ENCODE data around the gene C19orf44.

C19orf44 gene

DNA sequence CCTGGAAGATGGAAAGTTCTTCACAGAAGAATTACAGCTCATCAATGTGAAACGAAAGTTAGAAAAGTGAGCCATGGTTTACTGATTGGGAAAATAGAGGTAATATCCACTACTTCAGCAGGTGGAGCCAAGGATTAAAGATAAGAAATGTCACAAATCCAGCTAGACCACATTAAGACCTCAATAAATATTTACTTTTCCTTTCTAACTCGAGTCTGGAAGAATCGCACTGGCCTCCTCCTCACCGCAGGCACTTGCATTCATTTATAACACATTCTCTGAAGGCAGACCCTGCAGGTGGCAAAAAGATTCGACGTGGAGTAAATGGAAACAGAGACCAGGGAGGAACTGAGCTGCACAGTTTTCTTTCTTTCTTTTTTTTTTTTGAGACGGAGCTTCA lies 68.6 kb downstream of the C19orf44 start:
- H3K4me1 ChIP-seq (ENCODE audit: control insufficient read depth, low read length), result no peaks in the 10 kb centered on the region
- H3K27me3 ChIP-seq (ENCODE audit: control insufficient read depth, low read length), result no peaks in the 10 kb centered on the region
- H3K9me2 ChIP-seq (replicated peaks; ENCODE audit: control insufficient read depth, low read length), result no peaks in the 10 kb centered on the region
- H3K27ac ChIP-seq (ENCODE audit: low read depth, low read length), result no peak overlapping the region
- H3K36me3 ChIP-seq (ENCODE audit: control insufficient read depth, low read length), result peaks cover 79% of the 10 kb centered on the region
- TF ChIP-seq EZH2phosphoT487 (IDR thresholded peaks at IDR 0.05; ENCODE audit: borderline replicate concordance, low read length), result no peak
- TF ChIP-seq, protein P1, sequence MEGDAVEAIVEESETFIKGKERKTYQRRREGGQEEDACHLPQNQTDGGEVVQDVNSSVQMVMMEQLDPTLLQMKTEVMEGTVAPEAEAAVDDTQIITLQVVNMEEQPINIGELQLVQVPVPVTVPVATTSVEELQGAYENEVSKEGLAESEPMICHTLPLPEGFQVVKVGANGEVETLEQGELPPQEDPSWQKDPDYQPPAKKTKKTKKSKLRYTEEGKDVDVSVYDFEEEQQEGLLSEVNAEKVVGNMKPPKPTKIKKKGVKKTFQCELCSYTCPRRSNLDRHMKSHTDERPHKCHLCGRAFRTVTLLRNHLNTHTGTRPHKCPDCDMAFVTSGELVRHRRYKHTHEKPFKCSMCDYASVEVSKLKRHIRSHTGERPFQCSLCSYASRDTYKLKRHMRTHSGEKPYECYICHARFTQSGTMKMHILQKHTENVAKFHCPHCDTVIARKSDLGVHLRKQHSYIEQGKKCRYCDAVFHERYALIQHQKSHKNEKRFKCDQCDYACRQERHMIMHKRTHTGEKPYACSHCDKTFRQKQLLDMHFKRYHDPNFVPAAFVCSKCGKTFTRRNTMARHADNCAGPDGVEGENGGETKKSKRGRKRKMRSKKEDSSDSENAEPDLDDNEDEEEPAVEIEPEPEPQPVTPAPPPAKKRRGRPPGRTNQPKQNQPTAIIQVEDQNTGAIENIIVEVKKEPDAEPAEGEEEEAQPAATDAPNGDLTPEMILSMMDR (IDR thresholded peaks at IDR 0.05; ENCODE audit: low read depth, low read length, poor library complexity, severe bottlenecking), result no peak
- no peaks in the 10 kb centered on the region for H3K9me3 ChIP-seq (ENCODE audit: control insufficient read depth, insufficient read depth, low read length)
- H3K79me2 ChIP-seq (ENCODE audit: control insufficient read depth, low read length), result peaks cover 20% of the 10 kb centered on the region
- no peak overlapping the region for H3K4me2 ChIP-seq (ENCODE audit: low read length)
- H3F3A ChIP-seq (ENCODE audit: control insufficient read depth, insufficient read depth), result no peaks in the 10 kb centered on the region
- no peak overlapping the region for H3K4me3 ChIP-seq (ENCODE audit: low read length)
- H4K20me1 ChIP-seq (ENCODE audit: control insufficient read depth, insufficient read depth, low read depth, low read length), result no peaks in the 10 kb centered on the region

DNA sequence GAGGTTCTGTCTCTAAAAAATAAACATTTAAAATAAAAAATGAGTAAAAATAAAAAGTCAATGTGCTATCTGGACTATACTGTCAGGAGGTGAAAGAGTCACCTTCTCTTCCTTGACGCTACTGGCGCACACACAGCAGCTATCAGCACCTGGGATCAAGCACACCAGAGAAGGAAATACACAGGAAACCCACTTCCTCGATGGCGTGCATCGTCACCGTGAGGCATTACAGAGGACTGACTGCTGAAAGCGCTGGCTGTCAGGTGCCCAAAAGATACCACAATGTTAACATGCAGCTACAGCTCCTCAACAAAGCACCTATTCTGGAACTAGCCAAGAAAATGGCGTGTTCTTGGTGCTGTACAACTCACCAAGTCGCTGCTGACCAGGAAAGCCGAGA lies 70.0 kb downstream of the C19orf44 start:
- Histone ChIP-seq H3F3A (ENCODE audit: control insufficient read depth, insufficient read depth) (no peaks in the 10 kb centered on the region), H4K20me1 (ENCODE audit: control insufficient read depth, insufficient read depth, low read depth, low read length) (no peaks in the 10 kb centered on the region), H3K27me3 (ENCODE audit: control insufficient read depth, low read length) (no peaks in the 10 kb centered on the region), H3K36me3 (ENCODE audit: control insufficient read depth, low read length) (peaks cover 81% of the 10 kb centered on the region), H3K9me3 (ENCODE audit: control insufficient read depth, insufficient read depth, low read length) (no peaks in the 10 kb centered on the region), H3K4me2 (ENCODE audit: low read length) (no peak overlapping the region), H3K79me2 (ENCODE audit: control insufficient read depth, low read length) (peaks cover 33% of the 10 kb centered on the region), H3K4me3 (ENCODE audit: low read length) (no peak overlapping the region), H3K9me2 (replicated peaks; ENCODE audit: control insufficient read depth, low read length) (no peaks in the 10 kb centered on the region), H3K4me1 (ENCODE audit: control insufficient read depth, low read length) (peaks cover 9% of the 10 kb centered on the region), H3K27ac (ENCODE audit: low read depth, low read length) (no peak overlapping the region)
- TF ChIP-seq, protein P1 (IDR thresholded peaks at IDR 0.05; ENCODE audit: low read depth, low read length, poor library complexity, severe bottlenecking), result no peak
- TF ChIP-seq EZH2phosphoT487 (IDR thresholded peaks at IDR 0.05; ENCODE audit: borderline replicate concordance, low read length), result no peak

DNA sequence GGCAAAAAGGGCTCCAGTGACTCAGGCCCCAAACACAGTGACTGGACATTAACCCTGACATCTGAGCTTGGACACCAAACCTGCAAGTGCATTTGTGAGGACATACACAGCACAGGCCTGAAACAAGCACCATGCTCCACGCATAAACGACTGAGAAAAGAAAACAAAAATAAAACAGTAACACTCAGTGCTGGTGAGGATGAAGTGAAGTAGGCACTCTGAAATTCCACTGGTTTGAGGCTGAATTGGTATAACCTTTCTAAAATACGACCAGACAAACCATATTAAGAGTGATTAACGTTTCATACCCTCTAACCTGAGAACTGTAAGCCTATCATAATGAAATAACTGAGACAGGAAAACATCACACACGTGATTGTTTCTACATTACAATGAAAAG lies 70.5 kb downstream of the C19orf44 start:
- Histone ChIP-seq H3K27ac (ENCODE audit: low read depth, low read length) (no peak overlapping the region), H3K27me3 (ENCODE audit: control insufficient read depth, low read length) (no peaks in the 10 kb centered on the region), H3K4me3 (ENCODE audit: low read length) (no peak overlapping the region), H3K4me1 (ENCODE audit: control insufficient read depth, low read length) (peaks cover 13% of the 10 kb centered on the region), H3K36me3 (ENCODE audit: control insufficient read depth, low read length) (peaks cover 77% of the 10 kb centered on the region), H3K9me2 (replicated peaks; ENCODE audit: control insufficient read depth, low read length) (no peaks in the 10 kb centered on the region), H3F3A (ENCODE audit: control insufficient read depth, insufficient read depth) (no peaks in the 10 kb centered on the region), H3K4me2 (ENCODE audit: low read length) (no peak overlapping the region), H3K9me3 (ENCODE audit: control insufficient read depth, insufficient read depth, low read length) (no peaks in the 10 kb centered on the region), H4K20me1 (ENCODE audit: control insufficient read depth, insufficient read depth, low read depth, low read length) (no peaks in the 10 kb centered on the region), H3K79me2 (ENCODE audit: control insufficient read depth, low read length) (peaks cover 38% of the 10 kb centered on the region)
- no peak for TF ChIP-seq EZH2phosphoT487 (IDR thresholded peaks at IDR 0.05; ENCODE audit: borderline replicate concordance, low read length)
- TF ChIP-seq, protein P1 (IDR thresholded peaks at IDR 0.05; ENCODE audit: low read depth, low read length, poor library complexity, severe bottlenecking), result no peak

All from DOHH2 (cell line).